Endometrial microvascular endothelial cells (primary cell): ENCODE data around the gene OSBPL3. TPM values are rescaled to one million over a fixed set of nuclear protein-coding genes. Genes with fewer than 3 reads are reported as not detected.

Experiments used
- in situ Hi-C: cut with HindIII; loops from 2 replicates; pipeline ENCODE4 v1.10.0; 2017; ENCODE audit warnings: low sequenced_read_pairs, low pct_unique_long_range_greater_than_20kb; ENCODE audit errors: inconsistent ontology term
- total RNA-seq: library from RNA; depleted of rRNA; stranded (reverse); fragments of >200 nt; gene quantifications from one replicate; pipeline ENCODE4 v1.2.3, GENCODE V29; 2015; ENCODE audit errors: inconsistent ontology term

The OSBPL3 gene
- total RNA-seq, 1 donor from 2014 or later, result 20.3 TPM

GRCh38 chr7:24930856-24931255 is 49.1 kb downstream of the OSBPL3 start:
- in situ Hi-C loops, result no loop called here

GRCh38 chr7:24926623-24927524 is 53.1 kb downstream of the OSBPL3 start:
- in situ Hi-C loops, result no loop called here

GRCh38 chr7:24924375-24924774 is 55.6 kb downstream of the OSBPL3 start:
- in situ Hi-C loops, result no loop called here

- in situ Hi-C loops, result no loop called here
These were observed 56.7 kb downstream of the OSBPL3 start for GRCh38 chr7:24923172-24923865.

- in situ Hi-C loops, result no loop called here
These were observed 57.7 kb downstream of the OSBPL3 start for GRCh38 chr7:24922099-24922773.

GRCh38 chr7:24921362-24921679 is 58.7 kb downstream of the OSBPL3 start:
- in situ Hi-C loops, result no loop called here

- in situ Hi-C loops, result no loop called here
These were observed 59.3 kb downstream of the OSBPL3 start for GRCh38 chr7:24920451-24921361.

- in situ Hi-C loops, result no loop called here
These were observed 62.3 kb downstream of the OSBPL3 start for GRCh38 chr7:24917510-24918239.

GRCh38 chr7:24916463-24917040 is 63.4 kb downstream of the OSBPL3 start:
- in situ Hi-C loops, result no loop called here

GRCh38 chr7:24914465-24914859 is 65.5 kb downstream of the OSBPL3 start:
- in situ Hi-C loops, result no loop called here

GRCh38 chr7:24913801-24914464 is 66.0 kb downstream of the OSBPL3 start:
- in situ Hi-C loops, result no loop called here

- in situ Hi-C loops, result no loop called here
These were observed 67.0 kb downstream of the OSBPL3 start for GRCh38 chr7:24912874-24913514.

- in situ Hi-C loops, result no loop called here
These were observed 67.6 kb downstream of the OSBPL3 start for GRCh38 chr7:24912424-24912823.

- in situ Hi-C loops, result no loop called here
These were observed 68.8 kb downstream of the OSBPL3 start for GRCh38 chr7:24911213-24911603.

- in situ Hi-C loops, result no loop called here
These were observed 69.3 kb downstream of the OSBPL3 start for GRCh38 chr7:24910551-24911212.

GRCh38 chr7:24908727-24909126 is 71.3 kb downstream of the OSBPL3 start:
- in situ Hi-C loops, result no loop called here
